ENCODE measurements around the gene MARK1.

DNA sequence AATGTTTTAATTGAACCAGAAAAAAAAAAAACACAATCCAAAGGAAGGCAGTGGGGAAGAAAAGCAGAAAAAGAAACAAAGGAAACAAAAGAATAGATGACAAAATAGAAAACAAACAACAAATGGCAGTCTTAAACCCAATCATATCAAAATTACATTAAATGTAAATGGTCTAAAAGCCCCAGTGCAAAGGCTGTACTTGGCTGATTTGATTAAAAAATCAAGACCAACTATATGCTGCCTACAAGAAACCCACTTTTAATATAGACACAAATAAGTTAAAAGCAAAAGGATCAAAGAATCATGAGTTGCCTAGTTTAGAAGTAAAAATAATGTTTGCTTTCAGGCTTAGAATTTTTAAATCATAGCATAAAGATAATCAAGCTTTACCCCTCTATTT is 142.4 kb downstream of the MARK1 start:
- TF ChIP-seq POLR2AphosphoS5 (IDR thresholded peaks at IDR 0.05) = no peak
- no peak for TF ChIP-seq POLR2A (IDR thresholded peaks at IDR 0.05)
- TF ChIP-seq, protein P1, sequence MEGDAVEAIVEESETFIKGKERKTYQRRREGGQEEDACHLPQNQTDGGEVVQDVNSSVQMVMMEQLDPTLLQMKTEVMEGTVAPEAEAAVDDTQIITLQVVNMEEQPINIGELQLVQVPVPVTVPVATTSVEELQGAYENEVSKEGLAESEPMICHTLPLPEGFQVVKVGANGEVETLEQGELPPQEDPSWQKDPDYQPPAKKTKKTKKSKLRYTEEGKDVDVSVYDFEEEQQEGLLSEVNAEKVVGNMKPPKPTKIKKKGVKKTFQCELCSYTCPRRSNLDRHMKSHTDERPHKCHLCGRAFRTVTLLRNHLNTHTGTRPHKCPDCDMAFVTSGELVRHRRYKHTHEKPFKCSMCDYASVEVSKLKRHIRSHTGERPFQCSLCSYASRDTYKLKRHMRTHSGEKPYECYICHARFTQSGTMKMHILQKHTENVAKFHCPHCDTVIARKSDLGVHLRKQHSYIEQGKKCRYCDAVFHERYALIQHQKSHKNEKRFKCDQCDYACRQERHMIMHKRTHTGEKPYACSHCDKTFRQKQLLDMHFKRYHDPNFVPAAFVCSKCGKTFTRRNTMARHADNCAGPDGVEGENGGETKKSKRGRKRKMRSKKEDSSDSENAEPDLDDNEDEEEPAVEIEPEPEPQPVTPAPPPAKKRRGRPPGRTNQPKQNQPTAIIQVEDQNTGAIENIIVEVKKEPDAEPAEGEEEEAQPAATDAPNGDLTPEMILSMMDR (IDR thresholded peaks at IDR 0.05) = no peak
- TF ChIP-seq EP300 (IDR thresholded peaks at IDR 0.05; ENCODE audit: low read depth) = no peak
